ENCODE measurements around the gene ITFG1. TPM values are rescaled to one million over a fixed set of nuclear protein-coding genes. Genes with fewer than 3 reads are reported as not detected.
"Not testable (repeated sequence)": the region's sequence is repeated elsewhere in the genome, so short reads cannot be mapped to it uniquely, and the experiment has no call there.

The ITFG1 gene
- total RNA-seq, 4 donors from 2014 or later, result 40.7 to 54.0 (median 45.2) TPM

- Histone ChIP-seq H3K4me1 (no peaks in the 10 kb centered on the region), H3K9me3 (no peaks in the 10 kb centered on the region), H3K36me3 (peaks cover 0 to 3% of the 10 kb centered on the region in 2 donors), H3K27ac (no peak overlapping the region), H3K27me3 (no peaks in the 10 kb centered on the region), H3K4me3 (no peak overlapping the region)
- ATAC-seq, result no peak
- TF ChIP-seq EP300 (IDR thresholded peaks at IDR 0.05), result no peak
- TF ChIP-seq POLR2AphosphoS5 (IDR thresholded peaks at IDR 0.05), result no peak
- no peak for TF ChIP-seq POLR2A (IDR thresholded peaks at IDR 0.05)
- TF ChIP-seq, protein P1, sequence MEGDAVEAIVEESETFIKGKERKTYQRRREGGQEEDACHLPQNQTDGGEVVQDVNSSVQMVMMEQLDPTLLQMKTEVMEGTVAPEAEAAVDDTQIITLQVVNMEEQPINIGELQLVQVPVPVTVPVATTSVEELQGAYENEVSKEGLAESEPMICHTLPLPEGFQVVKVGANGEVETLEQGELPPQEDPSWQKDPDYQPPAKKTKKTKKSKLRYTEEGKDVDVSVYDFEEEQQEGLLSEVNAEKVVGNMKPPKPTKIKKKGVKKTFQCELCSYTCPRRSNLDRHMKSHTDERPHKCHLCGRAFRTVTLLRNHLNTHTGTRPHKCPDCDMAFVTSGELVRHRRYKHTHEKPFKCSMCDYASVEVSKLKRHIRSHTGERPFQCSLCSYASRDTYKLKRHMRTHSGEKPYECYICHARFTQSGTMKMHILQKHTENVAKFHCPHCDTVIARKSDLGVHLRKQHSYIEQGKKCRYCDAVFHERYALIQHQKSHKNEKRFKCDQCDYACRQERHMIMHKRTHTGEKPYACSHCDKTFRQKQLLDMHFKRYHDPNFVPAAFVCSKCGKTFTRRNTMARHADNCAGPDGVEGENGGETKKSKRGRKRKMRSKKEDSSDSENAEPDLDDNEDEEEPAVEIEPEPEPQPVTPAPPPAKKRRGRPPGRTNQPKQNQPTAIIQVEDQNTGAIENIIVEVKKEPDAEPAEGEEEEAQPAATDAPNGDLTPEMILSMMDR (IDR thresholded peaks at IDR 0.05), result no peak
- WGBS, 2 donors (ENCODE audit: low coverage in 1 of 2), result 73 to 76% methylated on average over 6 of the region's 6 CpGs
Measured at GRCh38 chr16:47197536-47198179, 263.2 kb downstream of the ITFG1 start.

DNA sequence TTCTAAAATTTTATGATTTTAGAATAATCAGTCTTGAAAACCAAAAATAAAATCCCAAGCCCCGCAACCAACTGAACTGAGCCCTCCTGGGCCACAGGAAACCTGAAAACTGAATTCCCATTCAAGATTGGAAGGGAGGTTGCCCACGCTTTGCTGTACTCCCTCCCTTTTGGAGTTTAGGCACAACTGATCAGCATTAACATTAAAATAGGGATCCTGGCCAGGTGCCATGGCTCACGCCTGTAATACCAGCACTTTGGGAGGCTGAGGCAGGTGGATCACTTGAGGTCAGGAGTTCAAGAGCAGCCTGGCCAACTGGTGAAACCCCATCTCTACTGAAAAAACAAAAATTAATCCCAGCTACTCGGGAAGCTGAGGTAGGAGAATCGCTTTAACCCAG lies 264.4 kb downstream of the ITFG1 start:
- WGBS, 2 donors (ENCODE audit: low coverage in 1 of 2), result 89 to 95% methylated on average over 3 to 5 of the region's 5 CpGs
- Histone ChIP-seq H3K27ac (no peak overlapping the region), H3K36me3 (peaks cover 0 to 3% of the 10 kb centered on the region in 2 donors), H3K9me3 (no peaks in the 10 kb centered on the region), H3K4me1 (no peaks in the 10 kb centered on the region), H3K27me3 (no peaks in the 10 kb centered on the region), H3K4me3 (no peak overlapping the region)
- TF ChIP-seq EP300 (IDR thresholded peaks at IDR 0.05), result no peak
- ATAC-seq, result no peak

DNA sequence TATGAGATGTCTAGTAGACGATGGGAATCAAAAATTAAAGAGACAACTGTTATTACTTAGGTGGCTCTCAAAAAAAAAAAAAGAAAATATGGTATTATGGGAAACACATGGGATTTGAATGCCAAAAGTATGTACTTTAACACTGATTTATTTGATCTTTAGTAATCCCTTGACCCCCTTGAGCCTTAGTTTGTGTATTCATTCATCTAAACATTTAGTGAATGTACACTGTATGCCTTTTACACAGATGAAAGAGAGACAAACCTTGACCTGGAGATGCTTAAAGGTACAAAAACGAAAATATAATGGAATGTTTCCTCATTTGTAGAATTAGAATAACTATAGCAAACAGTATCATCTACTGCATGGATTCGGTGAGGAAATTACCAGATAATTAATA lies 278.5 kb downstream of the ITFG1 start:
- Histone ChIP-seq H3K27ac (no peak overlapping the region), H3K4me1 (no peaks in the 10 kb centered on the region), H3K4me3 (no peak overlapping the region), H3K36me3 (no peaks in the 10 kb centered on the region), H3K27me3 (no peaks in the 10 kb centered on the region), H3K9me3 (no peaks in the 10 kb centered on the region)
- no peak for TF ChIP-seq POLR2AphosphoS5 (IDR thresholded peaks at IDR 0.05)
- TF ChIP-seq, protein P1 (IDR thresholded peaks at IDR 0.05), result no peak
- WGBS, 2 donors (ENCODE audit: low coverage in 1 of 2), result 84 to 87% methylated on average over 3 of the region's 3 CpGs
- no peak for ATAC-seq

DNA sequence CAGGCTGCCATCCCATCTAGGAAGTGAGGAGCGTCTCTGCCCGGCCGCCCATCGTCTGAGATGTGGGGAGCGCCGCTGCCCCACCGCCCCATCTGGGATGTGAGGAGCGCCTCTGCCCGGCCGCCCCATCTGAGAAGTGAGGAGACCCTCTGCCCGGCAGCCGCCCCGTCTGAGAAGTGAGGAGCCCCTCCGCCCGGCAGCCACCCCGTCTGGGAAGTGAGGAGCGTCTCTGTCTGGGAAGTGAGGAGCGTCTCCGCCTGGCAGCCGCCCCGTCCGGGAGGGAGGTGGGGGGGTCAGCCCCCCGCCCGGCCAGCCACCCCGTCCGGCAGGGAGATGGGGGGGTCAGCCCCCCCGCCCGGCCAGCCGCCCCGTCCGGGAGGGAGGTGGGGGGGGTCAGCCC lies 279.8 kb downstream of the ITFG1 start:
- H3K4me1 ChIP-seq, H3K27me3 ChIP-seq, H3K4me3 ChIP-seq, H3K9me3 ChIP-seq, ATAC-seq, H3K36me3 ChIP-seq, H3K27ac ChIP-seq: not testable (repeated sequence)
- WGBS, 2 donors (ENCODE audit: low coverage in 1 of 2), result no CpG with 5 or more reads among the region's 31 CpGs

DNA sequence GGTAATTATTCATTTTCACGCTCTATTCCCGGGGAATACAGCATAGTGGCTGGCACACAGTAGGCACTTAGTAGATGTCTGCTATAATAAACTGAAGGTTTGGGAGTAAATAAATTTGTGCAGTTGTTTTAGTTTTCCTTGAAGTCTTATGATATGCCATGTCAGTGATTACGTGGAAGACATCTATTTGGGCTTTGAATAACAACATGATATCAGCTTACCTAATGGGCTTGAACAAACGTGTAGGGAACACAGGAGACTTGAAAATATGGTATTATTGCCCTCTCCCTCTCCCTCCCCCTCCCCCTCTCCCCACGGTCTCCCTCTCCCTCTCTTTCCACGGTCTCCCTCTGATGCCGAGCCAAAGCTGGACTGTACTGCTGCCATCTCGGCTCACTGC lies 280.8 kb downstream of the ITFG1 start:
- no peak overlapping the region for H3K27ac ChIP-seq
- ATAC-seq, result no peak
- no peaks in the 10 kb centered on the region for H3K36me3 ChIP-seq
- no peaks in the 10 kb centered on the region for H3K4me1 ChIP-seq
- TF ChIP-seq EP300 (IDR thresholded peaks at IDR 0.05) (no peak), POLR2A (IDR thresholded peaks at IDR 0.05) (no peak), POLR2AphosphoS5 (IDR thresholded peaks at IDR 0.05) (no peak)
- TF ChIP-seq, protein P1 (IDR thresholded peaks at IDR 0.05), result no peak
- H3K27me3 ChIP-seq, result no peaks in the 10 kb centered on the region
- H3K9me3 ChIP-seq, result no peaks in the 10 kb centered on the region
- WGBS, 2 donors (ENCODE audit: low coverage in 1 of 2), result 89 to 92% methylated on average over 4 to 7 of the region's 8 CpGs
- H3K4me3 ChIP-seq, result no peak overlapping the region

DNA sequence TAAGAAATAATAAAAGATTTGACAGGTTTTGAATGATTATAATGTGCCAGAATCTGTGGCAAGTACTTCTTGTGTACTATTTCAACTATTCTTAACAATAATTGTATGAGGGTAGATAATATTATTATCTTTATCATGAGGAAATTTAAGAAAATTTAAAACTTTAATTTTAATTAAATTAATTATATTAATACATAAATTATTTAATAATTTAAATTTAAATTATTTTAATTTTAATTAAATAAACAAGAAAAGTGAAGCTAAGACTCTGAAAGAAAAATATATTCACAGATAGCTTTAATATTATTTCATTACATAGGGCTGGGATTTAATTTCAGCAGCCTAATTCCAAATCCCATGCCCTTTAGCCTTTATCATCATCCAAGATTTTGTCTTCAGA lies 285.7 kb downstream of the ITFG1 start:
- no peak for ATAC-seq
- H3K9me3 ChIP-seq, result no peaks in the 10 kb centered on the region
- no peaks in the 10 kb centered on the region for H3K36me3 ChIP-seq
- TF ChIP-seq, protein P1 (IDR thresholded peaks at IDR 0.05), result no peak
- TF ChIP-seq POLR2AphosphoS5 (IDR thresholded peaks at IDR 0.05) (no peak), POLR2A (IDR thresholded peaks at IDR 0.05) (no peak), EP300 (IDR thresholded peaks at IDR 0.05) (no peak)
- no peaks in the 10 kb centered on the region for H3K4me1 ChIP-seq
- no peaks in the 10 kb centered on the region for H3K27me3 ChIP-seq
- H3K27ac ChIP-seq, result no peak overlapping the region
- no peak overlapping the region for H3K4me3 ChIP-seq

All from gastroesophageal sphincter (tissue), 4 donors.